H9 (cell line): Measurements from ENCODE around the gene E2F1. TPM values are rescaled to one million over a fixed set of nuclear protein-coding genes. Genes with fewer than 3 reads are reported as not detected.

Source experiments
- DNase-seq: peaks from one replicate; pipeline ENCODE4 v3.0.0-alpha.2; 2017
- H2AFZ ChIP-seq: one replicate; pipeline ENCODE4 v1.6.1; 2013; ENCODE audit warnings: mild to moderate bottlenecking, low read length, control low read depth, moderate library complexity
- H2AK5ac ChIP-seq: 2 replicates; pipeline ENCODE4 v1.6.1; 2013; ENCODE audit warnings: low read length, control low read depth, mixed read lengths; ENCODE audit not compliant: insufficient read length
- H2BK120ac ChIP-seq: one replicate; pipeline ENCODE4 v1.6.1; 2013; ENCODE audit warnings: low read depth, mild to moderate bottlenecking, low read length, control low read depth, inconsistent platforms; ENCODE audit not compliant: poor library complexity, severe bottlenecking
- H2BK12ac ChIP-seq: 2 replicates; pipeline ENCODE4 v1.6.1; 2013; ENCODE audit warnings: low read length, control low read depth, mixed read lengths, low read depth; ENCODE audit not compliant: insufficient read length
- H2BK15ac ChIP-seq: 2 replicates; pipeline ENCODE4 v1.6.1; 2013; ENCODE audit warnings: low read depth, low read length, control low read depth
- H2BK20ac ChIP-seq: one replicate; pipeline ENCODE4 v1.6.1; 2013; ENCODE audit warnings: low read depth, mild to moderate bottlenecking, low read length, control low read depth, inconsistent platforms; ENCODE audit not compliant: poor library complexity, severe bottlenecking
- H2BK5ac ChIP-seq: 2 replicates; pipeline ENCODE4 v1.6.1; 2013; ENCODE audit warnings: low read length, control low read depth, mixed read lengths; ENCODE audit not compliant: insufficient read length
- H3K14ac ChIP-seq: 2 replicates; pipeline ENCODE4 v1.6.1; 2013; ENCODE audit warnings: low read length, control low read depth; ENCODE audit not compliant: insufficient read depth
- H3K18ac ChIP-seq: 2 replicates; pipeline ENCODE4 v1.6.1; 2013; ENCODE audit warnings: low read depth, mild to moderate bottlenecking, mixed read lengths, low read length, control low read depth; ENCODE audit not compliant: insufficient read length
- H3K23ac ChIP-seq: 2 replicates; pipeline ENCODE4 v1.6.1; 2013; ENCODE audit warnings: low read length, control low read depth, mixed read lengths, low read depth; ENCODE audit not compliant: insufficient read length
- H3K23me2 ChIP-seq: 2 replicates; pipeline ENCODE4 v1.6.1; 2013; ENCODE audit warnings: low read depth, mild to moderate bottlenecking, mixed read lengths, low read length, control low read depth; ENCODE audit not compliant: insufficient read length, poor library complexity, severe bottlenecking
- H3K27ac ChIP-seq: 2 replicates; pipeline ENCODE4 v1.5.1; 2013; ENCODE audit warnings: low read length, control low read depth, mixed read lengths, low read depth; ENCODE audit not compliant: insufficient read length
- H3K27me3 ChIP-seq: 2 replicates; pipeline ENCODE4 v1.6.1; 2013; ENCODE audit warnings: low read length, control low read depth, inconsistent platforms; ENCODE audit not compliant: insufficient read depth
- H3K4ac ChIP-seq: 2 replicates; pipeline ENCODE4 v1.6.1; 2013; ENCODE audit warnings: low read depth, mild to moderate bottlenecking, control low read depth, inconsistent platforms, low read length, moderate library complexity
- H3K4me1 ChIP-seq: 2 replicates; pipeline ENCODE4 v1.6.1; 2013; ENCODE audit warnings: low read length, control low read depth, inconsistent platforms; ENCODE audit not compliant: insufficient read depth
- H3K4me2 ChIP-seq: 2 replicates; pipeline ENCODE4 v1.6.1; 2013; ENCODE audit warnings: low read length, control low read depth, mixed read lengths; ENCODE audit not compliant: insufficient read length, insufficient read depth
- H3K56ac ChIP-seq: 2 replicates; pipeline ENCODE4 v1.6.1; 2013; ENCODE audit warnings: low read depth, mild to moderate bottlenecking, mixed read lengths, low read length, control low read depth; ENCODE audit not compliant: insufficient read length
- H3K79me1 ChIP-seq: 2 replicates; pipeline ENCODE4 v1.6.1; 2013; ENCODE audit warnings: low read depth, mild to moderate bottlenecking, moderate library complexity, low read length, control low read depth, inconsistent platforms; ENCODE audit not compliant: insufficient read depth, poor library complexity, severe bottlenecking
- H3K79me2 ChIP-seq: 2 replicates; pipeline ENCODE4 v1.6.1; 2013; ENCODE audit warnings: low read length, control low read depth, inconsistent platforms; ENCODE audit not compliant: insufficient read depth
- H3K9ac ChIP-seq: 2 replicates; pipeline ENCODE4 v1.6.1; 2013; ENCODE audit warnings: low read length, control low read depth, mixed read lengths; ENCODE audit not compliant: insufficient read length; ENCODE audit errors: extremely low read depth
- H3K9me3 ChIP-seq: one replicate; pipeline ENCODE4 v1.6.1; 2013; ENCODE audit warnings: low read depth, low read length, inconsistent platforms; ENCODE audit not compliant: control insufficient read depth
- H3T11ph ChIP-seq: one replicate; pipeline ENCODE4 v1.6.1; 2013; ENCODE audit warnings: mild to moderate bottlenecking, low read length, control low read depth, inconsistent platforms
- H4K20me1 ChIP-seq: one replicate; pipeline ENCODE4 v1.6.1; 2013; ENCODE audit not compliant: control insufficient read depth, insufficient read length, insufficient read depth
- H4K5ac ChIP-seq: 2 replicates; pipeline ENCODE4 v1.6.1; 2013; ENCODE audit warnings: low read depth, mild to moderate bottlenecking, mixed read lengths, low read length, control low read depth; ENCODE audit not compliant: insufficient read length
- H4K8ac ChIP-seq: replicated peaks from 2 replicates; pipeline ENCODE4 v1.6.1; 2013; ENCODE audit warnings: low read length, control low read depth, mixed read lengths, low read depth; ENCODE audit not compliant: insufficient read length
- H4K91ac ChIP-seq: 2 replicates; pipeline ENCODE4 v1.6.1; 2013; ENCODE audit warnings: low read depth, mild to moderate bottlenecking, moderate library complexity, mixed read lengths, low read length, control low read depth; ENCODE audit not compliant: insufficient read length
- H3K27ac Mint-ChIP-seq, 3 experiments: 2 replicates in 2 of 3; 3 replicates in 1 of 3; pipeline ENCODE4 v1.8.0; 2020 to 2021; ENCODE audit warnings: mixed read lengths in 3 of 3, mild to moderate bottlenecking in 1 of 3, moderate library complexity in 1 of 3
- H3K27me3 Mint-ChIP-seq: 2 replicates; pipeline ENCODE4 v1.8.0; 2021; ENCODE audit warnings: low read depth, mild to moderate bottlenecking, moderate library complexity, mixed read lengths
- H3K36me3 Mint-ChIP-seq, 3 experiments: 2 replicates in 2 of 3; 3 replicates in 1 of 3; pipeline ENCODE4 v1.8.0; 2020 to 2021; ENCODE audit warnings: low read depth in 3 of 3, mixed read lengths in 3 of 3; ENCODE audit not compliant: insufficient read depth in 1 of 3
- H3K4me1 Mint-ChIP-seq, 2 experiments: 2 replicates each; pipeline ENCODE4 v1.8.0; 2020; ENCODE audit warnings: mixed read lengths in 2 of 2
- H3K4me3 Mint-ChIP-seq, 2 experiments: 2 replicates in 1 of 2; 3 replicates in 1 of 2; pipeline ENCODE4 v1.8.0; 2020 to 2021; ENCODE audit warnings: mild to moderate bottlenecking in 2 of 2, mixed read lengths in 2 of 2, moderate library complexity in 1 of 2
- H3K9me3 Mint-ChIP-seq, 2 experiments: 2 replicates in 1 of 2; 3 replicates in 1 of 2; pipeline ENCODE4 v1.8.0; 2020; ENCODE audit warnings: mild to moderate bottlenecking in 2 of 2, mixed read lengths in 2 of 2, moderate library complexity in 1 of 2
- WGBS: extraction: QIAGEN DNeasy Blood & Tissue Kit; methylation state at CpG from one replicate; pipeline ENCODE4 v1.1.7; 2013; ENCODE audit warnings: missing lambda C conversion rate, low lambda C conversion rate, mixed read lengths; ENCODE audit not compliant: insufficient read length; ENCODE audit errors: extremely low coverage; 5-methylcytosine and 5-hydroxymethylcytosine counted together
- total RNA-seq: library from RNA; stranded (reverse); gene quantifications from 2 replicates; pipeline ENCODE4 v1.2.1, GENCODE V29; 2021
- TF ChIP-seq, protein P1 (sequence below): fragments of 200-600 bp; sonication (generic); conservative IDR thresholded peaks from 3 replicates; pipeline ENCODE4 v1.8.0; 2021; ENCODE audit warnings: antibody characterized with exemption, mild to moderate bottlenecking

Gene E2F1
- total RNA-seq, 1 experiment from 2014 or later: 58.7 TPM

DNA sequence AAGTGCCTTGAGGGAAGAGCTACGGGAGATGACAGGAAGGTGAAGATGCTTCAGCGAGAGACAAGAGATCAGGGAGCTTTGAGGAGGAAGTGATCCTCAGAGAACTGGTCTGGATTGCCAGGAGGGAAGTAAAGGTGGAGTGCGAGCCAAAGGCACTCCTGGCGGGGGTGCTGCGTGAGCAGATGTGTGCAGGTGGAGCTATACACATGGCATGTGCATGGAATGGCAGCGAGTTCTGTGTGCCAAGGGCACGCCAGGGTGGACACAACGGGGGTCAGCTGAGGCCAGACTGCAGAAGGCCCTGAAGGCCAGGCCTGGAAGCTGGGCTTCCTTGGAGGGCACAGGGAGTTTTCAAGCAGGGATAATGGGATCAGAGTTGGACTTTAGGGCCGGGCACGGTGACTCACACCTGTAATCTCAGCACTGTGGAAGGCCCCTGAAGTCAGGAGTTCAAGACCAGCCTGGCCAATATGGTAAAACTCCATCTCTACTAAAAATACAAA lies 27.7 kb upstream of the E2F1 start:
- Histone ChIP-seq H3K4ac (no peak overlapping the region), H4K8ac (no peak overlapping the region), H2BK20ac (no peak overlapping the region), H3K23ac (no peak overlapping the region), H3K9ac (no peak overlapping the region), H2BK120ac (no peak overlapping the region), H4K91ac (no peak overlapping the region), H4K5ac (no peak overlapping the region), H3K27ac (no peak overlapping the region), H3K4me1 (no peaks in the 10 kb centered on the region; the same call in 1 of the 2 replicates), H3K56ac (no peak overlapping the region), H3K18ac (no peak overlapping the region), H2BK5ac (no peak overlapping the region), H2AFZ (no peak overlapping the region), H3K79me2 (no peaks in the 10 kb centered on the region), H3K23me2 (no peaks in the 10 kb centered on the region), H4K20me1 (no peaks in the 10 kb centered on the region), H3K27me3 (no peaks in the 10 kb centered on the region), H3K9me3 (no peaks in the 10 kb centered on the region), H3K4me2 (no peak overlapping the region), H2AK5ac (no peak overlapping the region), H2BK12ac (no peak overlapping the region), H2BK15ac (no peak overlapping the region), H3K79me1 (no peaks in the 10 kb centered on the region), H3K14ac (no peak overlapping the region), H3T11ph (no peak overlapping the region)
- Mint-ChIP-seq H3K4me3 (no peak overlapping the region; a peak in 1 of 5 replicates), H3K9me3 (no peaks in the 10 kb centered on the region; a peak in 1 of 5 replicates), H3K27ac (peak overlapping the region in 2 of 3 experiments; percentile 2 to 34; a peak in 2 of 7 replicates), H3K27me3 (no peaks in the 10 kb centered on the region), H3K36me3 (no peaks in the 10 kb centered on the region; a peak in 1 of 7 replicates), H3K4me1 (peaks cover 13 to 25% of the 10 kb centered on the region in 2 experiments)
- no CpG with 5 or more reads among the region's 10 CpGs for WGBS
- TF ChIP-seq, protein P1, sequence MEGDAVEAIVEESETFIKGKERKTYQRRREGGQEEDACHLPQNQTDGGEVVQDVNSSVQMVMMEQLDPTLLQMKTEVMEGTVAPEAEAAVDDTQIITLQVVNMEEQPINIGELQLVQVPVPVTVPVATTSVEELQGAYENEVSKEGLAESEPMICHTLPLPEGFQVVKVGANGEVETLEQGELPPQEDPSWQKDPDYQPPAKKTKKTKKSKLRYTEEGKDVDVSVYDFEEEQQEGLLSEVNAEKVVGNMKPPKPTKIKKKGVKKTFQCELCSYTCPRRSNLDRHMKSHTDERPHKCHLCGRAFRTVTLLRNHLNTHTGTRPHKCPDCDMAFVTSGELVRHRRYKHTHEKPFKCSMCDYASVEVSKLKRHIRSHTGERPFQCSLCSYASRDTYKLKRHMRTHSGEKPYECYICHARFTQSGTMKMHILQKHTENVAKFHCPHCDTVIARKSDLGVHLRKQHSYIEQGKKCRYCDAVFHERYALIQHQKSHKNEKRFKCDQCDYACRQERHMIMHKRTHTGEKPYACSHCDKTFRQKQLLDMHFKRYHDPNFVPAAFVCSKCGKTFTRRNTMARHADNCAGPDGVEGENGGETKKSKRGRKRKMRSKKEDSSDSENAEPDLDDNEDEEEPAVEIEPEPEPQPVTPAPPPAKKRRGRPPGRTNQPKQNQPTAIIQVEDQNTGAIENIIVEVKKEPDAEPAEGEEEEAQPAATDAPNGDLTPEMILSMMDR: no peak
- no peak for DNase-seq
